Measurements from ENCODE around the gene DERA.
"Not testable (repeated sequence)": the region's sequence is repeated elsewhere in the genome, so short reads cannot be mapped to it uniquely, and the experiment has no call there.

DERA gene

GRCh38 chr12:15910864-15911721 is at the start of gene DERA:
TSS of gene DERA (plus strand) at chr12:15911332. CDS start at chr12:15911384, 52 bp downstream.
- peak; percentile 93 for DNase-seq

GRCh38 chr12:15861404-15861803 is 49.7 kb upstream of the DERA start:
- no peak for DNase-seq

DNA sequence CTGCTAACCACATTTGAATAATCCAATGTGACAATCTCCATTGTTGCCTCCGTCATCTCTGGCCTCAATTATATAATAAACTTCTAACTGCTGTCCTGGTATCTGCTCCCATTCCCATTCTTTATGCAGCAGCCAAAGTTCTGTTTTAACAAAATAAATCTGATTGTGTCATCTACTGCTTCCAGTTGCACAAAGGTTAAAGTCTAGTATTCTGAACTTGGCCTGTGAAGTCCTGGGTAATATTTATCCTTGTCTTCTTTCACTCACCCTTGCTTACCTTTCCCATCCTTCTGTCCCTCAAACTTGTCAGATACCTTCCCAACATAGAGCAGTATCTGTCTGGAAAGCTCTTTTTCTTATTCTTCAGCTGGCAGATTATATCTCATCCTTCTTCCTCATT is 48.3 kb upstream of the DERA start:
- DNase-seq = no peak

GRCh38 chr12:15863372-15863771 is 47.8 kb upstream of the DERA start:
- DNase-seq = peak; percentile 90

DNA sequence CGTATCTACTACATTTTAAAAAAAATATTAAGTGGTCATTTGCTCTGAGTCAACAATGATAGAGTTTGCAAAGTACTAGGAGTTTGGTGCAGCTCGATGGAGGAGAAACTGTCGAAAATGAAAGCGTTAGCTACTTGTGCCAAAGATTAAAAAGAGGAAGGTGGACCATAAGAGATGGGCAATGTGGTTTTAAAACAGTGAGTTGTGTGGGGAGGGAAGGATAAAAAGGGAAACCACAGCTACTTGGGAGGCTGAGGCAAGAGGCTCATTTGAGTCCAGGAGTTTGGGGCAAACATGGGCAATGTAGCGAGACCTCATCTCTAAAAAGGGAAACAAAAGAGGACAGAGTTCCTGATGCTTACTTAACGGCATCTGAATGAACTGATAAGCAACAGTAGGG is 47.1 kb upstream of the DERA start:
- no peak for DNase-seq

- no peak for DNase-seq
Observed at GRCh38 chr12:15868186-15868585, 42.9 kb upstream of the DERA start.

- DNase-seq = no peak
Observed at GRCh38 chr12:15873556-15873955, 37.6 kb upstream of the DERA start.

- DNase-seq = not testable (repeated sequence)
Observed at GRCh38 chr12:15874556-15875145, 36.5 kb upstream of the DERA start.

- DNase-seq = no peak
Observed at GRCh38 chr12:15875863-15876262, 35.3 kb upstream of the DERA start.

- no peak for DNase-seq
Observed at GRCh38 chr12:15879413-15879812, 31.7 kb upstream of the DERA start.

- DNase-seq = no peak
Observed at GRCh38 chr12:15880721-15881120, 30.4 kb upstream of the DERA start.

DNA sequence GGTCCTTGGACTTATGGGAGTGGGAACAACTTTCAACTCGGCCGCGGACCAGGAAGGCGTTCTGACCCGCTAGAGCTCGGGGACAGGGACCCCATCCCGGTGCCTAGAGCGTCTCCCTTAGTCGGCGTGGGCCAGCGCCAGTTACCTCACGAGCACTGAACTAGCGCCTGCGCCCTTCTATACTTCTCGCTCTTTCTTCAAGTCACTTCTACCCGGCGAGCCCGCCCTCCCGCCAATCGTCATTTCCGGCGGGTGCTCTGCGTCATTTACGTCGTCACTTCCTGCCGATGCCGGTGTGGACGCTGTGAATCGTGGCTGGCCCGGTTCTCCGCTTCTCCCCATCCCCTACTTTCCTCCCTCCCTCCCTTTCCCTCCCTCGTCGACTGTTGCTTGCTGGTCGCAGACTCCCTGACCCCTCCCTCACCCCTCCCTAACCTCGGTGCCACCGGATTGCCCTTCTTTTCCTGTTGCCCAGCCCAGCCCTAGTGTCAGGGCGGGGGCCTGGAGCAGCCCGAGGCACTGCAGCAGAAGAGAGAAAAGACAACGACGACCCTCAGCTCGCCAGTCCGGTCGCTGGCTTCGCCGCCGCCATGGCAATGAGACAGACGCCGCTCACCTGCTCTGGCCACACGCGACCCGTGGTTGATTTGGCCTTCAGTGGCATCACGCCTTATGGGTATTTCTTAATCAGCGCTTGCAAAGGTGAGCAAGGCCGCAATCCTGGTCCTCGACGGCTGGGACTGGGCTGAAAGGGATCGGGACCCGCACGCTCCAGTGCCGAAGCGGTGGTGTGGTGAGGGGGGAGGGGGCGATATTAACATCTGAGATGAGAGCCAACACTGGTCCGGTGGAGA is 28.8 kb upstream of the DERA start, which contains the start of gene STRAP:
STRAP (plus strand) TSS at position 270 of the 854 bp plus-strand sequence; CDS start at position 591, 321 bp downstream.
- DNase-seq = peak; percentile 100

GRCh38 chr12:15883536-15883935 is 27.6 kb upstream of the DERA start:
- no peak for DNase-seq

DNA sequence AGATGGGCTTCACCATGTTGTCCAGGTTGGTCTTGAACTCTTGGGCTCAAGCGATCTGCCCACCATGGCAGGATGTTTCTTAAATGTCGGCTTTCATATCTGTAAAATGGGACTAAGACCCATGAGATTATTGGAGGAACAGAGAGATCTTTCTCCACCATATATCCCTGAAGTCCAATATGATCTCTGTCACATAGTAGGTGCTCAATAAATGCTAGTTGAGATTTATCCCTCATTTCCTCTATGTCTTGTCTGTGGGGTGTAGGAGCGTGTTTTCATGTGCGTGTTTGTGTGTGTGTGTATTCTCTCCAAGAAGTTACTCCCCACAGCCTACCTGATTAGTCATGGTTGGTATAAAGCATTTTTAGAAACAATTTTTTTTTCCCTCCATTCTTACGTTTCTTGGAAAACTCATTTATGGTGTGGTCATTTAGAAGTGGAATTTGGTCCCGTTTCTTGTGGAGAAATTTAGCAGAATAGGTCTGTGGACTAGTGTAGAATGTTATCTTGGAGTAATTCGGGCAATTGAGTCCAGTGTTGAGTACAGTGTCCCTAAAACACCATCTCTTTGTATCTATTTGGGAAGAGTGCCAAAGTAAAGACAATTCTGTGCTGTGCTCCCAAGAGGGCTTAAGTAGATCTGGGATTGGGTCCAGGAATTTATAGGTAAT is 24.6 kb upstream of the DERA start:
- no peak for DNase-seq

DNA sequence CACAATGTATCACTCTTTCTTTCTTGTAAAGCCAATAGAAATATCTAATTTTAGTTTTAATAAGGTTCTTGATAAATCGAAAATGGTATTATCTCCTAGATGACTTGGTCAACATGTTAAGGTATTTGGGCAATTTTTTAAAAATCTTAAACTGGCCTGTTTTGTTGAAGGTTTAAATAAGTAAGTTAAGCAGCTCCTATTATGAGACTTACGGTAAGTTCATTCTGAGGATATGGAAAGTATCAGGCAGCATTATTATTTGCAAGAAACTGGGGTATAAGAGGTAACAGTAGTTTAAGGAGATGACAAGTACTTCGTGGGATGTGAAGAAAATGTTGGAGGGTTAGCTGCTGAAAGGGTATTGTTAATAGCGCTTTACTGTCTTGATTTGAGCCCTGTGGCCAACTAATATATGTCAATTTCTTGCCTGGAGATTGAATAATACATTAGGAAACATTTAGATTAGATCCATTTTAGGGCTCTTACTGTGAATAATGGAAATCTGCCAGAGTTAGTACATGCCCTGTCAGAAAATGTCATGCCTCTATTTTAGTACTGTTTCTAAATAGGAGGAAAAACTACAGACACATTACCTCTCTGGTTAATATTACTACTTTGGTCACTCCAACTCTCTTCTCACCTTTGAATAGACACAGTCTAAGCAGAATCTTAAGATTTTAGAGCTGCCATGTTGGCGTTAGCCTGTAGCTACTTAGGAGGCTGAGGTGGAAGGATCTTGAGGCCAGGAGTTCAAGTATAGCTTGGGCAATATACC is 23.9 kb upstream of the DERA start:
- DNase-seq = no peak

GRCh38 chr12:15892645-15893259 is 18.4 kb upstream of the DERA start:
- DNase-seq = no peak

- no peak for DNase-seq
Observed at GRCh38 chr12:15893260-15893659, 17.9 kb upstream of the DERA start.

- no peak for DNase-seq
Observed at GRCh38 chr12:15896867-15897266, 14.3 kb upstream of the DERA start.

GRCh38 chr12:15897433-15897832 is 13.7 kb upstream of the DERA start:
- DNase-seq = no peak

DNA sequence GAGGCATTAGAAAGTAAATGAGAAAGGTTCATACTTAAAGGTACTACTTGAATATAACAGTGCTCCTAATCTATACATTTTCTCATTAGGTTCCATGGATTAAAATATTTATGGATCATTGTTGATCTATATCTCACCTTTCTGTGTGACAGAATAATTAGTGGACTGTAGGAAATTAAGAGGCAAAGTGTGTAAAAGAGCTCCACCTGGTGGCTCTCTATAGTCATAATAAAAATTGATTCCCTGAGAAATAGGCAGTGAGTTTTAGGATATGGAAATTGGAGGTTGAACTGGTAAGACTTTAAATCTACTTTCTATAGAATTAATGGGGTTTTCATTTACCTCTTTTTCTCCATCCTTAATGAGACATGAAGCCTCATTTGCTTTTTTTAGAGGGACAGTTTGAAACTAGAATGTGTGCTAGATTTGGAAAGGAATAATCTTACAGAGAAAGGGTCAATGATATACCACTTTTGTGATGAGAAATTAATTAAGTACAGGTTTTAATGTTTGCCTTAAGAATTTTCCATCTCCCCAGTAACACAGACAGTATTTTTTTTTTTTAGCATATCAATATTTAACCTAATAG is 11.8 kb upstream of the DERA start:
- DNase-seq = no peak

DNA sequence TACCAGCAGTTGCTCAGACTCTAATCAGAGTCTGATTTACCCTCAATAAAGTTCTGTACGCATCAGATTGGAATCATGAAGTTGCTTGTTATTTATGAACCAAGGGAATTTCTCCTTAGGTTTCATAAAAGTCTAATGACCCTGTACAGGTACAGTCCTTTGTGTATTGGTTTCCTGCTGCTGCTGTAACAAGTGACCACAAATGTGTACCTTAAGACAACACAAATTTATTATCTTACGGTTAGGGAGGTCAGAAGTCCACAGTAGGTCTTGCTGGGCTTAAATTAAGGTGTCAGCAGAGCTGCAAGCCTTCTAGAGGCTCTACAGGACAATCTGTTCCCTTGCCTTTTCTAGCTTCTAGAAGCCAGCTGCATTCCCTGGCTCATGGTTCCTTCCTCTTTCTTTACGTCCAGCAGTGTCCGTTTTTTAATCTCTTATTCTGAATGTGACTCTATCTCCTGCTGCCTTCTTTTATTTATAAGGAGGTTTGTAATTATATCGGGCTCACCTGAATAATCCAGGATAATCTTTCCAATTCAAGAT is 6.7 kb upstream of the DERA start:
- DNase-seq = no peak

All from islet precursor cell (in vitro differentiated cells).